HEK293 (cell line): ENCODE measurements around the gene CDC42.

Experiments
- BCL11B ChIP-seq: fragments of 450-650 bp; formaldehyde crosslinking; IDR thresholded peaks from 2 replicates; pipeline ENCODE4 v1.5.1; 2016; ENCODE audit warnings: low read depth, missing biosample characterization, missing genetic modification characterization
- GLI2 ChIP-seq: fragments of 450-650 bp; formaldehyde crosslinking; IDR thresholded peaks from 2 replicates; pipeline ENCODE4; 2017; ENCODE audit warnings: missing biosample characterization, missing genetic modification characterization, low read depth, borderline replicate concordance
- MYNN ChIP-seq: fragments of 450-650 bp; formaldehyde crosslinking; IDR thresholded peaks from 2 replicates; pipeline ENCODE4 v1.5.1; 2016; ENCODE audit warnings: missing biosample characterization, missing genetic modification characterization, borderline replicate concordance
- OVOL3 ChIP-seq: fragments of 450-650 bp; formaldehyde crosslinking; IDR thresholded peaks from 2 replicates; pipeline ENCODE4 v1.5.1; 2016; ENCODE audit warnings: missing biosample characterization, missing genetic modification characterization
- ZBTB8A ChIP-seq: fragments of 450-650 bp; formaldehyde crosslinking; IDR thresholded peaks from 2 replicates; pipeline ENCODE4 v1.5.1; 2016; ENCODE audit warnings: missing biosample characterization, missing genetic modification characterization
- ZNF132 ChIP-seq: fragments of 450-650 bp; formaldehyde crosslinking; IDR thresholded peaks from 2 replicates; pipeline ENCODE4 v1.5.1; 2017; ENCODE audit warnings: missing biosample characterization, missing genetic modification characterization, borderline replicate concordance
- ZNF16 ChIP-seq: fragments of 450-650 bp; formaldehyde crosslinking; IDR thresholded peaks from 2 replicates; pipeline ENCODE4 v1.5.1; 2016; ENCODE audit warnings: low read depth, missing biosample characterization, missing genetic modification characterization
- ZNF184 ChIP-seq: fragments of 450-650 bp; IDR thresholded peaks from 2 replicates; pipeline ENCODE4 v1.5.1; 2018; ENCODE audit warnings: missing biosample characterization, mild to moderate bottlenecking, missing genetic modification characterization
- ZNF214 ChIP-seq: fragments of 450-650 bp; formaldehyde crosslinking; IDR thresholded peaks from 2 replicates; pipeline ENCODE4 v1.5.1; 2017; ENCODE audit warnings: missing biosample characterization, mild to moderate bottlenecking, missing genetic modification characterization, borderline replicate concordance
- ZNF221 ChIP-seq: fragments of 450-650 bp; formaldehyde crosslinking; IDR thresholded peaks from 2 replicates; pipeline ENCODE4 v1.5.1; 2017; ENCODE audit warnings: missing biosample characterization, missing genetic modification characterization, borderline replicate concordance
- ZNF274 ChIP-seq, 2 experiments: fragments of 200-500 bp in 1 of 2; fragments of 450-650 bp in 1 of 2; sonication (Bioruptor generic) in 1 of 2; formaldehyde crosslinking in 1 of 2; IDR thresholded peaks; 2 replicates each; pipeline versions ENCODE4 v1.5.1 to v1.6.1; 2014 to 2016; ENCODE audit warnings: borderline replicate concordance in 1 of 2, inconsistent platforms in 1 of 2, low read length in 1 of 2, missing biosample characterization in 1 of 2, missing genetic modification characterization in 1 of 2
- ZNF324 ChIP-seq: fragments of 450-650 bp; formaldehyde crosslinking; IDR thresholded peaks from 2 replicates; pipeline ENCODE4 v1.5.1; 2016; ENCODE audit warnings: missing biosample characterization, missing genetic modification characterization
- ZNF558 ChIP-seq: fragments of 450-650 bp; formaldehyde crosslinking; IDR thresholded peaks from 2 replicates; pipeline ENCODE4 v1.5.1; 2016; ENCODE audit warnings: missing biosample characterization, missing genetic modification characterization
- ZNF561 ChIP-seq: fragments of 450-650 bp; IDR thresholded peaks from 2 replicates; pipeline ENCODE4 v1.5.1; 2018; ENCODE audit warnings: missing biosample characterization, missing genetic modification characterization, borderline replicate concordance
- ZNF610 ChIP-seq: fragments of 450-650 bp; formaldehyde crosslinking; IDR thresholded peaks from 2 replicates; pipeline ENCODE4 v1.5.1; 2016; ENCODE audit warnings: missing biosample characterization, missing genetic modification characterization, borderline replicate concordance
- ZNF626 ChIP-seq: fragments of 450-650 bp; sonication (Bioruptor Pico); formaldehyde crosslinking; IDR thresholded peaks from 2 replicates; pipeline ENCODE4 v1.5.1; 2018; ENCODE audit warnings: missing biosample characterization, missing genetic modification characterization, inconsistent platforms
- ZNF701 ChIP-seq: fragments of 450-650 bp; formaldehyde crosslinking; IDR thresholded peaks from 2 replicates; pipeline ENCODE4 v1.5.1; 2016; ENCODE audit warnings: missing biosample characterization, missing genetic modification characterization
- TF ChIP-seq, protein P1 (sequence below): fragments of 450-650 bp; formaldehyde crosslinking; conservative IDR thresholded peaks from 2 replicates; pipeline ENCODE4 v1.5.1; 2016; ENCODE audit warnings: low read depth, missing biosample characterization, missing genetic modification characterization
- TF ChIP-seq, protein P2 (sequence below): fragments of 450-650 bp; formaldehyde crosslinking; IDR thresholded peaks from 2 replicates; pipeline ENCODE4 v1.5.1; 2016; ENCODE audit warnings: missing biosample characterization, missing genetic modification characterization
- TF ChIP-seq, protein P3 (sequence below): fragments of 450-650 bp; formaldehyde crosslinking; IDR thresholded peaks from 2 replicates; pipeline ENCODE4 v1.5.1; 2016; ENCODE audit warnings: missing biosample characterization, missing genetic modification characterization
- TF ChIP-seq, protein P4 (sequence below): fragments of 450-650 bp; formaldehyde crosslinking; IDR thresholded peaks from 2 replicates; pipeline ENCODE4 v1.5.1; 2017; ENCODE audit warnings: missing biosample characterization, missing genetic modification characterization
- TF ChIP-seq, protein P5 (sequence below): fragments of 450-650 bp; formaldehyde crosslinking; IDR thresholded peaks from 2 replicates; pipeline ENCODE4 v1.5.1; 2016; ENCODE audit warnings: missing biosample characterization, missing genetic modification characterization, low read depth
- TF ChIP-seq, protein P6 (sequence below): fragments of 450-650 bp; formaldehyde crosslinking; IDR thresholded peaks from 2 replicates; pipeline ENCODE4 v1.5.1; 2016; ENCODE audit warnings: missing biosample characterization, missing genetic modification characterization, low read depth

The CDC42 gene

DNA sequence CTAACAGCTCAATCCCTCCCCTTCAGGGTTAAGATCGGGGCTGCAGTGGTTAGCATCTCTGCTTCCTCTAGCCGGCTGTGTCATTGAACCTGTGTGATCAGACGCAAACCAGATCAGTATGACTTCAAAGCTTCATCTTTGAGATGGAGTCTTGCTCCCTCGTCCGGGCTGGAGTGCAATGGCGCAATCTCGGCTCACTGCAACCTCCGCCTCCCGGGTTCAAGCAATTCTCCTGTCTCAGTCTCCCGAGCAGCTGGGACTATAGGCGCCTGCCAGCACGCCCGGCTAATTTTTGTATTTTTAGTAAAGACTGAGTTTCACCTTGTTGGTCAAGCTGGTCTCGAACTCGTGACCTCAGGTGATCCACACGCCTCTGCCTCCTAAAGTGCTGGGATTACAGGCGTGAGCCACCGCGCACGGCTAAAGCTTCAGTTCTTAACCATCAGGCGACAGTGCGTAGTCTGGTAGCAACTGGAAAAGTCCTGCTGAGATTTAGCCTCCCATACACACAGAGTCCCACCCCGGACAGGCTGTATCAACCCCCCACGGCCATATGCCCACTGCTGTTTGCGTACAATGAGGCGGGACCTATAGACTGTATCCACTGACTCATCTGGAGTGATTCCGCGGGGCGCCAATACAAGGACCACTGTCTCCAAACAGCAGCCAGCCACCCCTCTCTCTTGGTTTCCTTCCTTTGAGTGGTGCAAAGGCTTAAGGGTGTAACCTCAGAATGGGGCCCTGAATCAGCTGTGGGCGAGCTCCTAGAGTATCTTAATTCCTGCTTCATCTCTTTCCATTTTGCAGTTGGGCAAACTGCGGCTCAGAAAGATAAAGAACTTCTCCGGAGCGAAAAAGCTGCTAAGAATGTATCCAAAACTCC lies 27.8 kb upstream of the CDC42 start (continued):
- TF ChIP-seq, protein P1, sequence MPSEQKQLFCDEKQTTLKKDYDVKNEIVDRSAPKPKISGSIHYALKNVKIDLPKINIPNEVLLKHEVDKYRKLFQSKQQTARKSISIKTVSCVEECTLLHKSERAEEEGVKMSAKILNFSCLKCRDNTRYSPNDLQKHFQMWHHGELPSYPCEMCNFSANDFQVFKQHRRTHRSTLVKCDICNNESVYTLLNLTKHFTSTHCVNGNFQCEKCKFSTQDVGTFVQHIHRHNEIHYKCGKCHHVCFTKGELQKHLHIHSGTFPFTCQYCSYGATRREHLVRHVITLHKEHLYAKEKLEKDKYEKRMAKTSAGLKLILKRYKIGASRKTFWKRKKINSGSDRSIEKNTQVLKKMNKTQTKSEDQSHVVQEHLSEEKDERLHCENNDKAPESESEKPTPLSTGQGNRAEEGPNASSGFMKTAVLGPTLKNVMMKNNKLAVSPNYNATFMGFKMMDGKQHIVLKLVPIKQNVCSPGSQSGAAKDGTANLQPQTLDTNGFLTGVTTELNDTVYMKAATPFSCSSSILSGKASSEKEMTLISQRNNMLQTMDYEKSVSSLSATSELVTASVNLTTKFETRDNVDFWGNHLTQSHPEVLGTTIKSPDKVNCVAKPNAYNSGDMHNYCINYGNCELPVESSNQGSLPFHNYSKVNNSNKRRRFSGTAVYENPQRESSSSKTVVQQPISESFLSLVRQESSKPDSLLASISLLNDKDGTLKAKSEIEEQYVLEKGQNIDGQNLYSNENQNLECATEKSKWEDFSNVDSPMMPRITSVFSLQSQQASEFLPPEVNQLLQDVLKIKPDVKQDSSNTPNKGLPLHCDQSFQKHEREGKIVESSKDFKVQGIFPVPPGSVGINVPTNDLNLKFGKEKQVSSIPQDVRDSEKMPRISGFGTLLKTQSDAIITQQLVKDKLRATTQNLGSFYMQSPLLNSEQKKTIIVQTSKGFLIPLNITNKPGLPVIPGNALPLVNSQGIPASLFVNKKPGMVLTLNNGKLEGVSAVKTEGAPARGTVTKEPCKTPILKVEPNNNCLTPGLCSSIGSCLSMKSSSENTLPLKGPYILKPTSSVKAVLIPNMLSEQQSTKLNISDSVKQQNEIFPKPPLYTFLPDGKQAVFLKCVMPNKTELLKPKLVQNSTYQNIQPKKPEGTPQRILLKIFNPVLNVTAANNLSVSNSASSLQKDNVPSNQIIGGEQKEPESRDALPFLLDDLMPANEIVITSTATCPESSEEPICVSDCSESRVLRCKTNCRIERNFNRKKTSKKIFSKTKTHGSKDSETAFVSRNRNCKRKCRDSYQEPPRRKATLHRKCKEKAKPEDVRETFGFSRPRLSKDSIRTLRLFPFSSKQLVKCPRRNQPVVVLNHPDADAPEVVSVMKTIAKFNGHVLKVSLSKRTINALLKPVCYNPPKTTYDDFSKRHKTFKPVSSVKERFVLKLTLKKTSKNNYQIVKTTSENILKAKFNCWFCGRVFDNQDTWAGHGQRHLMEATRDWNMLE (tag by site-specific recombination): no peak
- TF ChIP-seq, protein P2, sequence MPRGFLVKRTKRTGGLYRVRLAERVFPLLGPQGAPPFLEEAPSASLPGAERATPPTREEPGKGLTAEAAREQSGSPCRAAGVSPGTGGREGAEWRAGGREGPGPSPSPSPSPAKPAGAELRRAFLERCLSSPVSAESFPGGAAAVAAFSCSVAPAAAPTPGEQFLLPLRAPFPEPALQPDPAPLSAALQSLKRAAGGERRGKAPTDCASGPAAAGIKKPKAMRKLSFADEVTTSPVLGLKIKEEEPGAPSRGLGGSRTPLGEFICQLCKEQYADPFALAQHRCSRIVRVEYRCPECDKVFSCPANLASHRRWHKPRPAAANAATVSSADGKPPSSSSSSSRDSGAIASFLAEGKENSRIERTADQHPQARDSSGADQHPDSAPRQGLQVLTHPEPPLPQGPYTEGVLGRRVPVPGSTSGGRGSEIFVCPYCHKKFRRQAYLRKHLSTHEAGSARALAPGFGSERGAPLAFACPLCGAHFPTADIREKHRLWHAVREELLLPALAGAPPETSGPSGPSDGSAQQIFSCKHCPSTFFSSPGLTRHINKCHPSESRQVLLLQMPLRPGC (tag by site-specific recombination): peak; percentile 26; the same call in 1 of the 2 replicates
- TF ChIP-seq ZNF221 (no peak), ZNF324 (tag by site-specific recombination) (no peak; the same call in 1 of the 2 replicates), ZNF558 (tag by site-specific recombination) (no peak), OVOL3 (tag by site-specific recombination) (no peak), ZNF16 (tag by site-specific recombination) (no peak), ZNF626 (tag by site-specific recombination) (no peak), ZNF701 (tag by site-specific recombination) (no peak), ZNF610 (tag by site-specific recombination) (no peak), GLI2 (tag by site-specific recombination) (no peak), BCL11B (tag by site-specific recombination) (peak; percentile 60; the same call in 1 of the 2 replicates), ZNF132 (tag by site-specific recombination) (no peak), MYNN (tag by site-specific recombination) (no peak), ZNF561 (tag by site-specific recombination) (peak; percentile 78; the same call in 1 of the 2 replicates), ZNF274 (IDR thresholded peaks at IDR 0.05; ENCODE audit: low read length) (no peak), ZNF274 (tag by site-specific recombination; IDR thresholded peaks at IDR 0.05; ENCODE audit: borderline replicate concordance) (no peak), ZNF214 (tag by site-specific recombination) (no peak), ZBTB8A (peak; percentile 71), ZNF184 (peak; percentile 14; the same call in 1 of the 2 replicates)
- TF ChIP-seq, protein P3, sequence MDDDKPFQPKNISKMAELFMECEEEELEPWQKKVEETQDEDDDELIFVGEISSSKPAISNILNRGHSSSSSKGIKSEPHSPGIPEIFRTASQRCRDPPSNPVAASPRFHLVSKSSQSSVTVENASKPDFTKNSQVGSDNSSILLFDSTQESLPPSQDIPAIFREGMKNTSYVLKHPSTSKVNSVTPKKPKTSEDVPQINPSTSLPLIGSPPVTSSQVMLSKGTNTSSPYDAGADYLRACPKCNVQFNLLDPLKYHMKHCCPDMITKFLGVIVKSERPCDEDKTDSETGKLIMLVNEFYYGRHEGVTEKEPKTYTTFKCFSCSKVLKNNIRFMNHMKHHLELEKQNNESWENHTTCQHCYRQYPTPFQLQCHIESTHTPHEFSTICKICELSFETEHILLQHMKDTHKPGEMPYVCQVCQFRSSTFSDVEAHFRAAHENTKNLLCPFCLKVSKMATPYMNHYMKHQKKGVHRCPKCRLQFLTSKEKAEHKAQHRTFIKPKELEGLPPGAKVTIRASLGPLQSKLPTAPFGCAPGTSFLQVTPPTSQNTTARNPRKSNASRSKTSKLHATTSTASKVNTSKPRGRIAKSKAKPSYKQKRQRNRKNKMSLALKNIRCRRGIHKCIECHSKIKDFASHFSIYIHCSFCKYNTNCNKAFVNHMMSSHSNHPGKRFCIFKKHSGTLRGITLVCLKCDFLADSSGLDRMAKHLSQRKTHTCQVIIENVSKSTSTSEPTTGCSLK (tag by site-specific recombination): no peak
- TF ChIP-seq, protein P4, sequence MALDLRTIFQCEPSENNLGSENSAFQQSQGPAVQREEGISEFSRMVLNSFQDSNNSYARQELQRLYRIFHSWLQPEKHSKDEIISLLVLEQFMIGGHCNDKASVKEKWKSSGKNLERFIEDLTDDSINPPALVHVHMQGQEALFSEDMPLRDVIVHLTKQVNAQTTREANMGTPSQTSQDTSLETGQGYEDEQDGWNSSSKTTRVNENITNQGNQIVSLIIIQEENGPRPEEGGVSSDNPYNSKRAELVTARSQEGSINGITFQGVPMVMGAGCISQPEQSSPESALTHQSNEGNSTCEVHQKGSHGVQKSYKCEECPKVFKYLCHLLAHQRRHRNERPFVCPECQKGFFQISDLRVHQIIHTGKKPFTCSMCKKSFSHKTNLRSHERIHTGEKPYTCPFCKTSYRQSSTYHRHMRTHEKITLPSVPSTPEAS (tag by site-specific recombination): 0 out of 2 replicates have a peak, but pooled peaks have one; percentile 13
- TF ChIP-seq, protein P5, sequence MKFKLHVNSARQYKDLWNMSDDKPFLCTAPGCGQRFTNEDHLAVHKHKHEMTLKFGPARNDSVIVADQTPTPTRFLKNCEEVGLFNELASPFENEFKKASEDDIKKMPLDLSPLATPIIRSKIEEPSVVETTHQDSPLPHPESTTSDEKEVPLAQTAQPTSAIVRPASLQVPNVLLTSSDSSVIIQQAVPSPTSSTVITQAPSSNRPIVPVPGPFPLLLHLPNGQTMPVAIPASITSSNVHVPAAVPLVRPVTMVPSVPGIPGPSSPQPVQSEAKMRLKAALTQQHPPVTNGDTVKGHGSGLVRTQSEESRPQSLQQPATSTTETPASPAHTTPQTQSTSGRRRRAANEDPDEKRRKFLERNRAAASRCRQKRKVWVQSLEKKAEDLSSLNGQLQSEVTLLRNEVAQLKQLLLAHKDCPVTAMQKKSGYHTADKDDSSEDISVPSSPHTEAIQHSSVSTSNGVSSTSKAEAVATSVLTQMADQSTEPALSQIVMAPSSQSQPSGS (tag by site-specific recombination): no peak
- TF ChIP-seq, protein P6, sequence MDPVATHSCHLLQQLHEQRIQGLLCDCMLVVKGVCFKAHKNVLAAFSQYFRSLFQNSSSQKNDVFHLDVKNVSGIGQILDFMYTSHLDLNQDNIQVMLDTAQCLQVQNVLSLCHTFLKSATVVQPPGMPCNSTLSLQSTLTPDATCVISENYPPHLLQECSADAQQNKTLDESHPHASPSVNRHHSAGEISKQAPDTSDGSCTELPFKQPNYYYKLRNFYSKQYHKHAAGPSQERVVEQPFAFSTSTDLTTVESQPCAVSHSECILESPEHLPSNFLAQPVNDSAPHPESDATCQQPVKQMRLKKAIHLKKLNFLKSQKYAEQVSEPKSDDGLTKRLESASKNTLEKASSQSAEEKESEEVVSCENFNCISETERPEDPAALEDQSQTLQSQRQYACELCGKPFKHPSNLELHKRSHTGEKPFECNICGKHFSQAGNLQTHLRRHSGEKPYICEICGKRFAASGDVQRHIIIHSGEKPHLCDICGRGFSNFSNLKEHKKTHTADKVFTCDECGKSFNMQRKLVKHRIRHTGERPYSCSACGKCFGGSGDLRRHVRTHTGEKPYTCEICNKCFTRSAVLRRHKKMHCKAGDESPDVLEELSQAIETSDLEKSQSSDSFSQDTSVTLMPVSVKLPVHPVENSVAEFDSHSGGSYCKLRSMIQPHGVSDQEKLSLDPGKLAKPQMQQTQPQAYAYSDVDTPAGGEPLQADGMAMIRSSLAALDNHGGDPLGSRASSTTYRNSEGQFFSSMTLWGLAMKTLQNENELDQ (tag by site-specific recombination): no peak
